ENCODE results near the gene L1CAM.

The L1CAM gene

GRCh38 chrX:153875391-153876111 is 10.4 kb downstream of the L1CAM start:
- DNase-seq (ENCODE audit: low read depth): no peak

GRCh38 chrX:153874366-153875125 is 11.4 kb downstream of the L1CAM start:
- no peak for DNase-seq (ENCODE audit: low read depth)

DNA sequence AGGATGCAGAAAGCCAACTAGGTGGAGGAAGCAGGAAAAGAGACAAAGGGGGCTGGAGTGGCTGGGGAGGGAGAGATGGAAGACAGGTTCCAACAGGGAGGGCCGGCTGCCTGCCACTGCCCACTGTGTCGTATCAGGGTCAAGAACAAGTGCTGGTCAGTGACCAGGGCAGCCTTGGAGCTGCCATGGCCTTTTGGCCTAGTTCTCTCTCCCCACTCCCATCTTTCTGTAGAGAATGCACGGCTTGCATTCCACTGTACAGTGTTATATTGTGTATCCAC is 11.9 kb downstream of the L1CAM start:
- no peak for DNase-seq (ENCODE audit: low read depth)

- DNase-seq (ENCODE audit: low read depth): no peak
These were observed 12.5 kb downstream of the L1CAM start for GRCh38 chrX:153873282-153874084.

- no peak for DNase-seq (ENCODE audit: low read depth)
These were observed 13.8 kb downstream of the L1CAM start for GRCh38 chrX:153871946-153872878.

DNA sequence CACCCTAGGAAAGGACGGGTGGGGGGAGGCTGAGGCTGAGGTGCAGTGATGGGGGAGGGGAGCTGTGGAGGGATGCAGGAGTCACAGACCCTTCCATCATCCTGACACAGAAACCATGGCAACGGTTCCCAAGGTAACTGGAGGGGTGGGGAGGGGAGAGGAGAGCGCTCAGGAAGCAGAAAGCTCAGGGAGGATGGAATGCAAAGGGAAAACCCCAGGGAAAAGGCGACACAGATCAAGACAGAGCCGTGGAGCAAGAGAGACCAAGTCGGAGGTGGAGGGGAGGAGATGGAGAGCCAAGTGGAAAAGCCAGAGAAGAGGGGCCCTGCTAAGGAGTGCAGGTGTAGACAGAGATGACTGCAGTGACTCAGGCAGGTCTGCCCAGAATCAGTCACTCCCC is 14.5 kb downstream of the L1CAM start:
- no peak for DNase-seq (ENCODE audit: low read depth)

DNA sequence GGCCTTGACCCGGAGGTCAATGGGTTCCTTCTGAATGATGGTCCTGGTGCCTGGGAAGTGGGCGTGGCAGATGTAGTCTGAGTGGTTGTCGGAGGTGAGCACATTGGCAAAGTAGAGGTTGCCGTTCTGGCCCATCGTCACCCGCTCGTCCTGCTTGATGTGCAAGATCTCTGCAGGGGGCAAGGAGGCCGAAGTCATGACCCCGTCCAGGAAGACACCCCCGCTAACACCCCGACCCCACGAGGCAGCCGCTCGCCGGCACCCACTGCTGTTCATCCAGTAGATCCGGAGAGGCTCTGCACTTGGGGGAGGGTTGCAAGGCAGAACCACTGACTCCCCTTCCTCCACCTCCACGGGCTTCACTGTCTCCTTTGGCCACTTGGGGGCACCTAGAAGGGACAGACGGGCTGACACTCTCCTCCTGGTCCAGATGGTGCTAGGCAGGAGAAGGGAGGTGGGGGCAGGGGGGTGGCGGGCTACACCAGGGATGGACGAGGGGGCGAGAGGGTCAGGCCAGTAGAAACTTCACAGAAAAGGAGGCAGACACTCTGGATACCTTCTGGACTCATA is 15.1 kb downstream of the L1CAM start:
- DNase-seq (ENCODE audit: low read depth): no peak

DNA sequence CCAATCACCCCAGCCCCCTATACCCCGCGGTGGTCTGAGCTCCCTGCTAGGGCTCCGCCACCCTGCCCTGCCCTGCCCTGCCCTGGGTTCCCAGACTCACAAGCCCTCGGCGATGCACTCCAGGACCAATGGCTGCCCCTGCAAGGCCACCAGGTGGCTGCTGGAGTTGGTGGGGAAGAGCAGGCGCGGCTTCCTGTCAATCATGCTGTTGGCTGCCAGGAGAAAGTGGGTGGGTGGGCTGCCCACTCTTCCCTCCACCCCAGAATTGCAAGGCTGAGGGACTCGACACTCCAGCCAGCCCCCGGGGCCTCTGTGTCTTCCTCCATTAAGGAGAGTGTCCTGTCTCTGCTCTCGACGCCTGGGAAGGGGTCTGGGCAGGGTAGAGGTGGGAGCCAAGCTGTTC is 15.7 kb downstream of the L1CAM start:
- no peak for DNase-seq (ENCODE audit: low read depth)

- DNase-seq (ENCODE audit: low read depth): no peak
These were observed 16.3 kb downstream of the L1CAM start for GRCh38 chrX:153869473-153870287.

DNA sequence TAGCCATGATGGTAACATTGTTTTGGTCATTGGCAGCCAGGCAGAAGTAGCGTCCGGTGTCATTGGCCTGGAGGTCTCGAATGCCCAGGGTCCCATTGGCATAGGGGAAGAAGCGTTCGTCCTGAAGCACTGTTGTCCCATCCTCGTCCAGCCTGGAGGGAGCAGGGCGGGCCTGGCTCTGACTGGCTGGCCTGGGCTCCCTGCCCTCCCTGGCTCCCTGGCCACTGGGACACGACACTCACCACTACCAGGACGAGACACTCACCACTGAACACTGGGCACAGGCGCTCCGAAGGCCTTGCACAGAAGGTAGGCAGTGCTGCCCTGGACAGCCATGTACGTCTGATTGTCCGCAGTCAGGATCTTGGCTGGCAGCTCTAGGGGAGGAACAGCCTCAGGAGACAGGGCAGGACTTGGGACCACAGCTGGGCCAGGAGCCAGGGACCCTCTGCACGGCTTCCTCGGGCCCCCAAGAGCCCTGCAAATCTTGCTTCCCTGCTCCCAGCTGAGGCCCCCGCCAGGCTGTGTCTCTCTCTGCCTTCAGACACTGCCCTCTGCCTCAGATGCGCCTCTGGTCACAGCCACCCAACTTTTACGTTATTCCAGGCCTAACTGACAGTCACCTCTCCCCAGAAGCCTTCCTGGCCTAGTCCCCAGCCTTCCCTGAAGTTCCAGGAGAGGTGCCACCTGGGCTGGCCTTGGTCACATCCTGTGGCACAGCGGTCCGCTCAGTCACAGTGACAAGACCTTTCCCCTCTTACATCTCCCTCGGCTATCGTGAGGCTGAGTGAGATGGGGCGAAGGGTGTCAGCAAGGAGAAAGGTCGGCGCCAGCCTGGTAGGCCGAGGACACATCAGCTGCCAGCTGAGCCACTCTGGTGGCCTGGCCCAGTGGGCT is 17.1 kb downstream of the L1CAM start:
- no peak for DNase-seq (ENCODE audit: low read depth)

GRCh38 chrX:153867671-153868070 is 18.3 kb downstream of the L1CAM start:
- DNase-seq (ENCODE audit: low read depth): no peak

DNA sequence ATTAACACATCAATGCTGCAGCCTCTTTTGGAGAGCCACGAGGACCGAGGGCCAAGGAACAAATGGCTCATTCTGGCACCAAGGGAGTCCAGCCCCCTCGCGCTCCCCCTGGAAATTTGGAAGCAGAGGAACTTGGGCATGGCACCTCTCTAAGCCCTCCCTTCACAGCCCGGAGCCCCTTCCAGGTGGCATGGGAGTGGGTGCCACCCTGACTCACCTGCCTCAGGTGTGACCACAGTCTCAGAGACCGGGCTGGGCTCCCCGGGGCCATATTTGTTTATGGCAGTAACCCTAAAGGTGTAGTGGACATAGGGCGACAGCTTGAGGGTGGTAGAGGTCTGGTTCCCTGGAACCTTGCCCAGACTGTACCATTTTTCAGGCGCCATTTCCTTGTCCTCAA is 18.8 kb downstream of the L1CAM start:
- DNase-seq (ENCODE audit: low read depth): no peak

- no peak for DNase-seq (ENCODE audit: low read depth)
These were observed 19.5 kb downstream of the L1CAM start for GRCh38 chrX:153866302-153867019.

GRCh38 chrX:153865685-153866084 is 20.3 kb downstream of the L1CAM start:
- DNase-seq (ENCODE audit: low read depth): no peak

- no peak for DNase-seq (ENCODE audit: low read depth)
These were observed 20.7 kb downstream of the L1CAM start for GRCh38 chrX:153865321-153865580.

GRCh38 chrX:153864561-153865320 is 21.2 kb downstream of the L1CAM start:
- no peak for DNase-seq (ENCODE audit: low read depth)

DNA sequence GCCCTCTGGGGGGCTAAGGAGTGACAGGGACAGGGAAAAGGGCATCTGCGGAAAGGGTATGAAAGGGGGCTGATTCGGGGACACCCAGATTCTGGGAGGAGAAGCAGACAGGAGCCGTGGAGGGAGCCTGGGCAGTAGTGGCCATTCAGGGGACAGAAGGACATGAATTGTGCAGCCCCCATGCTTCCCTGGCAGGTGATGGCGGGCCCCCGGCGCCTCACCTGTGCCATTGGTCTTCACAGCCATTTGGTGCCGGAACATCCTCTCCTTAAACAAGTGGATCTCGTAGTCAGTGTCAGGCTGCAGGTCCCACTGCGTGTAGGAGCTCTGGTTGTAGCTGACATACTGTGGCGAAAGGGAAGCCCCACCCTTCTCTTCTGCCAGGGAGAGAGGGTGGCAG is 21.9 kb downstream of the L1CAM start:
- no peak for DNase-seq (ENCODE audit: low read depth)

- no peak for DNase-seq (ENCODE audit: low read depth)
These were observed 22.6 kb downstream of the L1CAM start for GRCh38 chrX:153863251-153863991.

Measured in HS-5 (cell line).